ENCODE data around the gene FBXW7.
"Not testable (repeated sequence)": the region's sequence is repeated elsewhere in the genome, so short reads cannot be mapped to it uniquely, and the experiment has no call there.

Gene FBXW7
- total RNA-seq: 170 to 174 reads per million in 2 donors

GRCh38 chr4:152535903-152536544 lies at the start of gene FBXW7:
Gene FBXW7, minus strand, starts transcription at chr4:152536092. Its CDS starts 124,289 bp downstream, at chr4:152411803.
- DNase-seq: peak; percentile 99

- no peak for DNase-seq
Measured at GRCh38 chr4:152585023-152585441, 49.1 kb upstream of the FBXW7 start.

GRCh38 chr4:152581536-152582160 lies 45.8 kb upstream of the FBXW7 start:
- no peak for DNase-seq

GRCh38 chr4:152579916-152580315 lies 44.0 kb upstream of the FBXW7 start:
- no peak for DNase-seq

GRCh38 chr4:152579107-152579764 lies 43.3 kb upstream of the FBXW7 start:
- no peak for DNase-seq

- no peak for DNase-seq
Measured at GRCh38 chr4:152578670-152579069, 42.8 kb upstream of the FBXW7 start.

GRCh38 chr4:152577708-152578396 lies 42.0 kb upstream of the FBXW7 start:
- DNase-seq: no peak

GRCh38 chr4:152575533-152575932 lies 39.6 kb upstream of the FBXW7 start:
- DNase-seq: no peak

GRCh38 chr4:152573861-152574260 lies 38.0 kb upstream of the FBXW7 start:
- DNase-seq: no peak

GRCh38 chr4:152572417-152573086 lies 36.7 kb upstream of the FBXW7 start:
- DNase-seq: no peak

- no peak for DNase-seq
Measured at GRCh38 chr4:152571770-152572169, 35.9 kb upstream of the FBXW7 start.

GRCh38 chr4:152571296-152571695 lies 35.4 kb upstream of the FBXW7 start:
- no peak for DNase-seq

- DNase-seq: no peak
Measured at GRCh38 chr4:152565333-152565732, 29.4 kb upstream of the FBXW7 start.

- no peak for DNase-seq
Measured at GRCh38 chr4:152564336-152564735, 28.4 kb upstream of the FBXW7 start.

GRCh38 chr4:152563209-152563608 lies 27.3 kb upstream of the FBXW7 start:
- DNase-seq: no peak

- no peak for DNase-seq
Measured at GRCh38 chr4:152559641-152560040, 23.7 kb upstream of the FBXW7 start.

GRCh38 chr4:152558396-152558795 lies 22.5 kb upstream of the FBXW7 start:
- no peak for DNase-seq

GRCh38 chr4:152556834-152557233 lies 20.9 kb upstream of the FBXW7 start:
- DNase-seq: no peak

GRCh38 chr4:152556283-152556682 lies 20.4 kb upstream of the FBXW7 start:
- DNase-seq: no peak

GRCh38 chr4:152554742-152555141 lies 18.9 kb upstream of the FBXW7 start:
- no peak for DNase-seq

GRCh38 chr4:152550687-152551086 lies 14.8 kb upstream of the FBXW7 start:
- not testable (repeated sequence) for DNase-seq

- no peak for DNase-seq
Measured at GRCh38 chr4:152545088-152545487, 9.2 kb upstream of the FBXW7 start.

GRCh38 chr4:152544533-152544932 lies 8.6 kb upstream of the FBXW7 start:
- DNase-seq: not testable (repeated sequence)
